Ovary (tissue), 9 donors: ENCODE data around the gene LARGE1. TPM values are rescaled to one million over a fixed set of nuclear protein-coding genes. Genes with fewer than 3 reads are reported as not detected.

Source experiments
- DNase-seq, 5 donors: peaks; one replicate each; pipeline ENCODE4 v3.0.0-alpha.2; 2019 to 2020
- H3K27ac ChIP-seq, 2 donors: fragments of 200-600 bp; one replicate each; pipeline versions ENCODE4 v1.5.1 to v1.8.0; 2019 to 2022
- H3K27me3 ChIP-seq: fragments of 200-600 bp; one replicate; pipeline ENCODE4 v1.8.0; 2022
- H3K36me3 ChIP-seq: fragments of 200-600 bp; sonication (generic); one replicate; pipeline ENCODE4 v1.5.1; 2019
- H3K4me1 ChIP-seq: one replicate; pipeline ENCODE4 v1.8.1; 2013; ENCODE audit warnings: mild to moderate bottlenecking, moderate library complexity; ENCODE audit not compliant: insufficient read depth
- H3K4me3 ChIP-seq: fragments of 200-600 bp; sonication (generic); one replicate; pipeline ENCODE4 v1.5.1; 2017
- H3K9me3 ChIP-seq, 2 donors: fragments of 200-600 bp in 1 of 2; sonication (generic) in 1 of 2; one replicate each; pipeline versions ENCODE4 v1.5.1 to v1.8.1; 2013 to 2019; ENCODE audit warnings: mild to moderate bottlenecking in 1 of 2, moderate library complexity in 1 of 2
- EP300 ChIP-seq: sonication (generic); formaldehyde crosslinking; IDR thresholded peaks from one replicate; pipeline ENCODE4 v1.6.1; 2017; ENCODE audit warnings: antibody characterized with exemption
- POLR2A ChIP-seq: fragments of 450-650 bp; IDR thresholded peaks from one replicate; pipeline ENCODE4 v1.6.1; 2017; ENCODE audit warnings: antibody characterized with exemption, mild to moderate bottlenecking, moderate library complexity
- WGBS, 3 donors: extraction: QIAGEN DNeasy Blood & Tissue Kit in 1 of 3; methylation state at CpG; one replicate each; pipeline versions ENCODE4 v1.1.5 to v1.1.7; 2013 to 2017; 5-methylcytosine and 5-hydroxymethylcytosine counted together
- intact Hi-C, 4 donors: fragments of 100-400 bp; cut with DNase I; formaldehyde crosslinking; loops; one replicate each; pipeline versions ENCODE4 v1.11.0 to v1.15.1; 2022 to 2023
- polyA plus RNA-seq, 2 donors: library from polyadenylated mRNA; stranded (reverse); fragments of 200-250 nt in 1 of 2; fragments of 350-450 nt in 1 of 2; fragmentation: Illumina TruSeq in 1 of 2; extraction: RNeasy Lipid Tissue Mini Kit (QIAGEN cat#74804) in 1 of 2; gene quantifications; one replicate each; pipeline ENCODE4 v1.2.3, GENCODE V29; 2013 to 2014
- total RNA-seq, 7 donors: library from RNA; depleted of rRNA in 2 of 7; stranded (reverse); fragments of >200 nt in 2 of 7; fragmentation: NEBNext Ultra II Directional in 3 of 7; extraction: Animal tissue kit (Norgen Biotek cat#: 25700) in 3 of 7; gene quantifications; one replicate each; pipeline versions ENCODE4 v1.1.0 to v1.2.4, GENCODE V29; 2016 to 2023
- TF ChIP-seq, protein P1 (sequence below), 3 donors: fragments of 450-650 bp in 2 of 3; fragments of 200-600 bp in 1 of 3; IDR thresholded peaks; one replicate each; pipeline versions ENCODE4 v1.5.1 to v1.8.0; 2016 to 2022; ENCODE audit warnings: antibody characterized with exemption in 3 of 3, mild to moderate bottlenecking in 1 of 3
- donor health status: DM: no; HTN: no; CAD: no; lungs with moderate emphysema.
- donor health status: DM: no; HTN: no; CAD: no.
- donor health status: Bipolar disorder and iron deficiency.
- donor health status: DM: yes; HTN: yes; CAD: no.
- donor health status: DM: no; HTN: no; CAD: no.
- donor health status: DM: yes; HTN: yes; CAD: no.

Gene LARGE1
- total and polyA plus RNA-seq, 9 donors = 13.4 to 67.6 (median 36.8) TPM

- Histone ChIP-seq H3K4me3 (no peak overlapping the region), H3K9me3 (no peaks in the 10 kb centered on the region), H3K27ac (no peak overlapping the region), H3K36me3 (no peaks in the 10 kb centered on the region), H3K27me3 (no peaks in the 10 kb centered on the region), H3K4me1 (no peaks in the 10 kb centered on the region)
- WGBS, 3 donors = 79 to 80% (median 80%) methylated on average over 9 of the region's 9 CpGs
- intact Hi-C loops = no loop called here
- TF ChIP-seq, protein P1, sequence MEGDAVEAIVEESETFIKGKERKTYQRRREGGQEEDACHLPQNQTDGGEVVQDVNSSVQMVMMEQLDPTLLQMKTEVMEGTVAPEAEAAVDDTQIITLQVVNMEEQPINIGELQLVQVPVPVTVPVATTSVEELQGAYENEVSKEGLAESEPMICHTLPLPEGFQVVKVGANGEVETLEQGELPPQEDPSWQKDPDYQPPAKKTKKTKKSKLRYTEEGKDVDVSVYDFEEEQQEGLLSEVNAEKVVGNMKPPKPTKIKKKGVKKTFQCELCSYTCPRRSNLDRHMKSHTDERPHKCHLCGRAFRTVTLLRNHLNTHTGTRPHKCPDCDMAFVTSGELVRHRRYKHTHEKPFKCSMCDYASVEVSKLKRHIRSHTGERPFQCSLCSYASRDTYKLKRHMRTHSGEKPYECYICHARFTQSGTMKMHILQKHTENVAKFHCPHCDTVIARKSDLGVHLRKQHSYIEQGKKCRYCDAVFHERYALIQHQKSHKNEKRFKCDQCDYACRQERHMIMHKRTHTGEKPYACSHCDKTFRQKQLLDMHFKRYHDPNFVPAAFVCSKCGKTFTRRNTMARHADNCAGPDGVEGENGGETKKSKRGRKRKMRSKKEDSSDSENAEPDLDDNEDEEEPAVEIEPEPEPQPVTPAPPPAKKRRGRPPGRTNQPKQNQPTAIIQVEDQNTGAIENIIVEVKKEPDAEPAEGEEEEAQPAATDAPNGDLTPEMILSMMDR (IDR thresholded peaks at IDR 0.05) = no peak
- DNase-seq = no peak
Observed at GRCh38 chr22:33472462-33473344, 447.6 kb downstream of the LARGE1 start.

DNA sequence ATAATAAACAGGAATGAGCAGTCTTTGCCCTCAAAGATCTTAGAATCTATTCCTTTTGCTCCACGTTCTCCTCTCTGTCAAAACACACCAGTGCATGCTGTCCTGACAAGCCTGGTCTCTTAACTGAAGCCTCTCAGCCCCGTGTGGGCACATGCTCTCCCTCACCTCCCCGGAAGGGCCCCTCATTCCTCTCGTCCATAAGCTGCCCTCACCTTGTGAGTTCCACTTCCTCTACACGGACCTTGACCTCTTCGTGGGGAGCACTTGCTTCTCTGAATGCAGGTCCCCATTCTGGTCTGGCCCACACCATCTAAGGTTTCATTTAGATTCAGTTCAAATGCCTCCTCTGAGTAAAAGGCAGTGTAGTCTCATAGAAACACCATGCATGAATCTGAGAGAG is 449.8 kb downstream of the LARGE1 start:
- Histone ChIP-seq H3K27me3 (no peaks in the 10 kb centered on the region), H3K27ac (no peak overlapping the region), H3K4me1 (no peaks in the 10 kb centered on the region), H3K4me3 (no peak overlapping the region), H3K36me3 (no peaks in the 10 kb centered on the region), H3K9me3 (no peaks in the 10 kb centered on the region)
- WGBS, 3 donors = 62 to 75% (median 68%) methylated on average over 6 of the region's 6 CpGs
- intact Hi-C loops = no loop called here
- no peak for DNase-seq
- no peak for TF ChIP-seq EP300
- TF ChIP-seq POLR2A = no peak
- TF ChIP-seq, protein P1 (IDR thresholded peaks at IDR 0.05) = no peak

- Histone ChIP-seq H3K4me1 (no peaks in the 10 kb centered on the region), H3K27ac (no peak overlapping the region), H3K36me3 (no peaks in the 10 kb centered on the region), H3K27me3 (no peaks in the 10 kb centered on the region), H3K4me3 (no peak overlapping the region), H3K9me3 (no peaks in the 10 kb centered on the region)
- DNase-seq = no peak
- 61 to 71% (median 64%) methylated on average over 5 of the region's 5 CpGs for WGBS, 3 donors
- TF ChIP-seq EP300 (no peak), POLR2A (no peak)
- TF ChIP-seq, protein P1 (IDR thresholded peaks at IDR 0.05) = no peak
- intact Hi-C loops = no loop called here
Observed at GRCh38 chr22:33467620-33468095, 452.6 kb downstream of the LARGE1 start.

GRCh38 chr22:33467080-33467479 is 453.2 kb downstream of the LARGE1 start:
- DNase-seq = no peak
- no peaks in the 10 kb centered on the region for H3K36me3 ChIP-seq
- intact Hi-C loops = no loop called here
- 17 to 27% (median 19%) methylated on average over 2 of the region's 2 CpGs for WGBS, 3 donors
- TF ChIP-seq POLR2A (no peak), EP300 (no peak)
- TF ChIP-seq, protein P1 (IDR thresholded peaks at IDR 0.05) = no peak
- H3K9me3 ChIP-seq = no peaks in the 10 kb centered on the region
- H3K27me3 ChIP-seq = no peaks in the 10 kb centered on the region
- no peak overlapping the region for H3K27ac ChIP-seq
- no peaks in the 10 kb centered on the region for H3K4me1 ChIP-seq
- H3K4me3 ChIP-seq = no peak overlapping the region
